ENCODE data around the gene DVL1.
A peak's percentile ranks its signal among the peaks of the same experiment; 100 is the strongest.

DVL1 gene

GRCh38 chr1:1310109-1310385 is 39.2 kb downstream of the DVL1 start:
- no peak for TF ChIP-seq CTCF (IDR thresholded peaks at IDR 0.05; ENCODE audit: low read length, missing control alignments)
- no peak for DNase-seq (ENCODE audit: low read depth)
- no peak overlapping the region for H3K4me3 ChIP-seq (replicated peaks; ENCODE audit: low read depth, low read length)

- TF ChIP-seq CTCF (IDR thresholded peaks at IDR 0.05; ENCODE audit: low read length, missing control alignments) = no peak
- no peak for DNase-seq (ENCODE audit: low read depth)
- peak overlapping the region; percentile 67 for H3K4me3 ChIP-seq (replicated peaks; ENCODE audit: low read depth, low read length)
Observed at GRCh38 chr1:1309251-1310108, 39.7 kb downstream of the DVL1 start.

GRCh38 chr1:1308756-1309250 is 40.4 kb downstream of the DVL1 start:
- no peak for DNase-seq (ENCODE audit: low read depth)
- TF ChIP-seq CTCF (IDR thresholded peaks at IDR 0.05; ENCODE audit: low read length, missing control alignments) = no peak

GRCh38 chr1:1307923-1308755 is 41.1 kb downstream of the DVL1 start, which contains the start of the genes ACAP3 and PUSL1:
ACAP3 (minus strand) TSS chr1:1307930; CDS start chr1:1307815, 115 bp downstream.
PUSL1 (plus strand) TSS chr1:1308597; CDS start chr1:1308644, 47 bp downstream.
- peak within 1 kb of the TSS; percentile 72 for H3K4me3 ChIP-seq (replicated peaks; ENCODE audit: low read depth, low read length)
- peak; percentile 94 for DNase-seq (ENCODE audit: low read depth)
- TF ChIP-seq CTCF (IDR thresholded peaks at IDR 0.05; ENCODE audit: low read length, missing control alignments) = no peak

More at GRCh38 chr1:1308756-1309250, 40.4 kb downstream of the DVL1 start:
- peak overlapping the region; percentile 67 for H3K4me3 ChIP-seq (replicated peaks; ENCODE audit: low read depth, low read length)

GRCh38 chr1:1307261-1307922 is 41.8 kb downstream of the DVL1 start:
- peak overlapping the region; percentile 72 for H3K4me3 ChIP-seq (replicated peaks; ENCODE audit: low read depth, low read length)
- TF ChIP-seq CTCF (IDR thresholded peaks at IDR 0.05; ENCODE audit: low read length, missing control alignments) = no peak
- DNase-seq (ENCODE audit: low read depth) = no peak

- DNase-seq (ENCODE audit: low read depth) = no peak
- no peak for TF ChIP-seq CTCF (IDR thresholded peaks at IDR 0.05; ENCODE audit: low read length, missing control alignments)
- peak overlapping the region; percentile 72 for H3K4me3 ChIP-seq (replicated peaks; ENCODE audit: low read depth, low read length)
Observed at GRCh38 chr1:1306661-1307260, 42.5 kb downstream of the DVL1 start.

Data from fibroblast of pulmonary artery (primary cell).